Renal cortex interstitium (tissue), 15 donors: Measurements from ENCODE around the gene CC2D2A. TPM values are rescaled to one million over a fixed set of nuclear protein-coding genes. Genes with fewer than 3 reads are reported as not detected.

Experiments used
- DNase-seq, 11 donors: peaks; one replicate each; pipeline ENCODE4 v3.0.0-alpha.2; 2013; ENCODE audit warnings: low read depth in 9 of 11, low spot score in 4 of 11; ENCODE audit errors: extremely low read depth in 1 of 11
- long read RNA-seq, 16 experiments: transcript quantifications; one replicate each; lab custom pipeline, GENCODE V29; 2026
- polyA plus RNA-seq, 3 donors: library from polyadenylated mRNA; unstranded; fragments of 120-200 nt; gene quantifications; one replicate each; pipeline ENCODE4 v1.2.1, GENCODE V29; 2013; ENCODE audit not compliant: insufficient read length in 3 of 3

CC2D2A gene
- 10 to 100 TPM; 51.4 to 64.4 (median 56.8) TPM for polyA plus RNA-seq
- long read RNA-seq, donor 1, partial matches to known transcripts: 6 of 10 reads
- long read RNA-seq, donor 1, other reads (novel, unspliced or antisense): 0 of 10 reads
- long read RNA-seq, donor 2, transcript CC2D2A-216 (5 exons, 1,474 nt): major isoform, 5 of 6 reads
- long read RNA-seq, donor 2, partial matches to known transcripts: 0 of 6 reads
- long read RNA-seq, donor 2, other reads (novel, unspliced or antisense): 0 of 6 reads
- long read RNA-seq, donor 3, transcript CC2D2A-216 (5 exons, 1,474 nt): major isoform, 7 of 25 reads
- long read RNA-seq, donor 3, partial matches to known transcripts: 16 of 25 reads
- long read RNA-seq, donor 3, other reads (novel, unspliced or antisense): 0 of 25 reads
- long read RNA-seq, donor 4, transcript CC2D2A-216 (5 exons, 1,474 nt): major isoform, 6 of 7 reads
- long read RNA-seq, donor 4, partial matches to known transcripts: 0 of 7 reads
- long read RNA-seq, donor 4, other reads (novel, unspliced or antisense): 0 of 7 reads
- long read RNA-seq, donor 5: 0 reads
- long read RNA-seq, donor 6, partial matches to known transcripts: 0 of 1 reads
- long read RNA-seq, donor 6, other reads (novel, unspliced or antisense): 0 of 1 reads
- long read RNA-seq, donor 7, partial matches to known transcripts: 39 of 58 reads
- long read RNA-seq, donor 7, other reads (novel, unspliced or antisense): 15 of 58 reads
- long read RNA-seq, donor 8: 0 reads
- long read RNA-seq, donor 9, partial matches to known transcripts: 8 of 32 reads
- long read RNA-seq, donor 9, other reads (novel, unspliced or antisense): 21 of 32 reads
- long read RNA-seq, donor 10, partial matches to known transcripts: 18 of 24 reads
- long read RNA-seq, donor 10, other reads (novel, unspliced or antisense): 0 of 24 reads
- long read RNA-seq, donor 11, partial matches to known transcripts: 102 of 134 reads
- long read RNA-seq, donor 11, other reads (novel, unspliced or antisense): 27 of 134 reads
- long read RNA-seq, donor 12, transcript CC2D2A-216 (5 exons, 1,474 nt): major isoform, 5 of 9 reads
- long read RNA-seq, donor 12, partial matches to known transcripts: 0 of 9 reads
- long read RNA-seq, donor 12, other reads (novel, unspliced or antisense): 0 of 9 reads
- long read RNA-seq, donor 13: 0 reads
- long read RNA-seq, donor 14, partial matches to known transcripts: 7 of 12 reads
- long read RNA-seq, donor 14, other reads (novel, unspliced or antisense): 0 of 12 reads
- long read RNA-seq, donor 15, partial matches to known transcripts: 0 of 3 reads
- long read RNA-seq, donor 15, other reads (novel, unspliced or antisense): 0 of 3 reads
- long read RNA-seq, donor 16, transcript CC2D2A-216 (5 exons, 1,474 nt): major isoform, 8 of 26 reads
- long read RNA-seq, donor 16, partial matches to known transcripts: 15 of 26 reads
- long read RNA-seq, donor 16, other reads (novel, unspliced or antisense): 0 of 26 reads

- DNase-seq: peak in 9 of 11 donors; percentile 34 to 73 (median 53)
These were observed at the start of gene CC2D2A for GRCh38 chr4:15469402-15470127. CC2D2A (plus strand) TSS chr4:15469882; CDS start chr4:15475933, 6,051 bp downstream.

DNA sequence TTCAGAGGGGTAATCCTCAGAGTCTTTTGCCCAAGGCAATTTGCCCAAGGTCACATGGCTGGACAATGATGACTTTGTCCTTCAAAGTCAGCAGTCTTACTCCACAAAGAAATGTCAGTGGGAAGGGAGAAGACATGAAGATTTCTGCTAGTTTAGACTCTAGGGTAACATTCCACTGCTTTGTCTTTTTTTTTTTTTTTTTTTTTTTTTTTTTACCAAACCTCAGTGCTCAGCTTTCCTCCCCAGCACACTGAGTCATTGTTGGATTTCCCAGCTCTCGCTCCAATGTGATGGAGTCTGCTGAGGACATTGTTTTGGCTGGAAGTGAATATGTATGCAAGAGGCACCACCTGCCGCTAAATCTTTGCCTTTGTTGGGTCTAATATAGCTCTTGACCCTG is 49.0 kb upstream of the CC2D2A start:
- no peak for DNase-seq

DNA sequence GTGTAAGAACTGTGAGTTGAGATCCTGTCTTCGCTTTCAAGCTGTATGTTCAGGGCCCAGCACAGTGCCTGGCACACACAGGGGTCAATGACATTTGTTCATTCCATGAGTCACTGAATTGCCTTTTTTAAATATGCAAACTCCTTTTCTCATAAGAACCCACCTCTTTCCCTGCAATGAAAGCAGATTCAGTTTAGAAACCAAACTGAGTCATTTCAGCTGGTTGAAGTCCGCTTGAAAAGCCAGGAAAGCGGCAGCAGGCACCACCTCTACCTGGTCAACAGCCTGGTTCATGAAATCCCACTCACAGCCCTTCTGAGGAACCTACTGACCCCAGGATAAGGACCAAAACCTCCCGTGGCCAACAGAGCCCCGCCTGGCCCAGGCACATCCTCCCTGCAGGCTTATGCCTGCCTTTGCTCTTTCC is 46.4 kb upstream of the CC2D2A start:
- no peak for DNase-seq

- DNase-seq: no peak
These were observed 44.2 kb upstream of the CC2D2A start for GRCh38 chr4:15425520-15425919.

- no peak for DNase-seq
These were observed 42.5 kb upstream of the CC2D2A start for GRCh38 chr4:15427161-15427560.

DNA sequence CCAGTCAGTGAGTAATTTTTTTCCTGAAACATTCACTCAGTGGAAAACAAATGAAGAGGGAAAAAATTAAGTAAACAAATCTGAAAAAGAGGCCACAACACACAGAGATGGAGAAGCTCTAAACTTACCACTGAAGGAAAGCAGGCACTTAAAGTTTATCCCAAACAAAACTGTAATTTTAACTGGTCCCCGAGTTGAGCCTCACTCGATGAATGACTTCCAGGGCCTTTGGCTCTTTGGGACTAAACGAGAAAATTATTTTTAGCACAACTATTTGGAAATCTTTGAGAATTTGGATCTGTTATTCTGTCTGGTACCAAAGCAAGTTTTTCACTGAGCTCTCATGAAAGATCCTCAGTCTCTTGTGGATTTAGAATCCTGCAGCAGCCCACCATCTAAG is 42.0 kb upstream of the CC2D2A start, which contains the start of gene C1QTNF7:
C1QTNF7 (plus strand) TSS at position 333 of the 400 bp plus-strand sequence. CDS start 7,711 bp downstream, outside the sequence.
- DNase-seq: no peak

DNA sequence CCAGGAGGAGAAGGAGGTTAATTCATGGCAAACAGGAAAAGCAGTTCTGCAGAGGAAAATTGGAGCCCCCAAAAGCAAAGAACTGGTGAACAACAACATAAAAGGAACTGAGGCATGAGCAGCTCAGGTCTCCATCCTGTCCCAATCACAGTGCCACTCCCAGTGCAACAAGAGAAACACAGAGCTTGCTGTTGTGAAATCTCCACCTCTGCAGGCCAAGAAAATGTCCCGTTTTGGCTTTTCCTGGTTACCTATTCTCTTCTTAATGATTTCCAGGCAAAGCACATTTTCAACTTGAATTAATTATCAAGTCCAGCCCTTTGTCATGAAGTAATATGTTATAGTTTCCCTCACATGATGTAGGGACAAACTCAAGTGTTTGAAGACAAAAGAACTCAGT is 41.1 kb upstream of the CC2D2A start:
- no peak for DNase-seq

DNA sequence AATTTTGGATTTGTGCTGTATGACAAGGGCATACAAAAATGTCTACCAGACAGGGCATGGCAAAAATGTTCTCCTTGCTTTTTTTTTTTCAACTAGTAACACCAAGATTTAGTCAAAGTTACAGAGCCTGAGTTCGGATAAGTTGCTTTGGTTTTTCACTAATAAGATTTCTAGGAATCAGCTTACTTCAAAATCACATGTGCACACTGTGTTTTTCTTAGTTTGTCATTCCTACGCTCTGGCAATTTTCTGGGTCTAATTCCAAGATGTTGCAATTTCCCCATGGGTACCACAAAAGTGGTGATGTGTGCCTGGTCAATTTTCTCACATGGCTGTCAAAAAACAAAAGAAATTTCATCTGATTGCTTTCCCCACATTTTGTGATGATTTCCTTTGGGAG is 35.6 kb upstream of the CC2D2A start:
- DNase-seq: no peak

- DNase-seq: no peak
These were observed 35.0 kb upstream of the CC2D2A start for GRCh38 chr4:15434676-15435075.

GRCh38 chr4:15436513-15436912 is 33.2 kb upstream of the CC2D2A start:
- peak in 5 of 11 donors; percentile 20 to 49 (median 27) for DNase-seq

- no peak for DNase-seq
These were observed 30.6 kb upstream of the CC2D2A start for GRCh38 chr4:15438939-15439524.

DNA sequence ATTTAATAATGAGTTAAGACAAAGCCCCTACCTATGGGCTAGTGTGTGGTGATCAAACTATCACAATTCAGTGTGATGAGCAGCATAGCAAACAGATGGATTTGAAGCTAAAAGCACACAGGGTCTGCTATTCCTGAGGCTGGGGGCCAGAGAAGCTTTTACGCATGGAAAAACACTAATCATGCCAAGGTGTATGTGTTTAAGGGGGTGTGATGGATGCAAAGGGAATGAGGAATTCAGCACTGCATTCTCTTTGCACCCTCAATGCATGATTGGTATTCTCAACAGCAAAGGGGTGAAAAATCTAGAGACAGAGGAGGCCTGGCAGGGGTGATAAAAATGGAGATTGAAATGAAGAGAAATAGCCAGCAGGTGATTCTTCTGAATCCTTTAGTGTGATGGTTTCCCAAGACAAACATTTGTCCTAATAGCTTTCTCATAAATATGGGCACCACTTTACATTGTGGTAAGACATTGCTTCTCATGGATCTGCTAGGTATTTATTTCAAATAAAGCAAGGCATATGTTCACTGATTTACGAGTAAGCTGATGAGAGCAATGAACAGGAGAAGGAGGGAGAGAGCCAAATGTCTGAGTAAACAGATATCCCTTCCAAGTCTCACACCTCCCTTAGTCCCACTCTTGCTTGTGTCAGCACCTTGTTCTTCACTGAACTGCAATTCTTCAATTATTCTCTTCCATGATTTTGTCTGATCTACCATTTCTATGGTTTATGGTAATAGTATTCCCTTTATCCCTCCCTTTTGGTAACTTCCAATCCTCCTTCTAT is 26.1 kb upstream of the CC2D2A start:
- no peak for DNase-seq

DNA sequence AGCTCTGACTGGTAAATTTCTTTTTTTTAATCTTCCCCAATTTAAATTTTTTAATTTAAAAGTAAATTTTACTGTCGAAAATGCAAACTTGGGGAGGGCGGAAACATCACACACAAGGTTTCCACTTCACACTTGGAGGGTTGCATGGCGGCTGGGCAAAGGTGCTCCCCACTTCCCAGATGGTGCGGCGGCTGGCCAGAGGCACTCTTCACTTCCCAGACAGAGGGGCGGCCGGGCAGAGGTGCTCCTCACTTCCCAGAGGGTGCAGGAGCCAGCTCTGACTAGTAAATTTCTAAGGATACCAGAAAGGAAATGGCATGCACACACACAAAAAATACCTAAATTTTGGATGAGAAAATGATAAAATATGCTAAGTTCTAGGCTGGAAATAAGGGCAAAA is 25.4 kb upstream of the CC2D2A start:
- no peak for DNase-seq

DNA sequence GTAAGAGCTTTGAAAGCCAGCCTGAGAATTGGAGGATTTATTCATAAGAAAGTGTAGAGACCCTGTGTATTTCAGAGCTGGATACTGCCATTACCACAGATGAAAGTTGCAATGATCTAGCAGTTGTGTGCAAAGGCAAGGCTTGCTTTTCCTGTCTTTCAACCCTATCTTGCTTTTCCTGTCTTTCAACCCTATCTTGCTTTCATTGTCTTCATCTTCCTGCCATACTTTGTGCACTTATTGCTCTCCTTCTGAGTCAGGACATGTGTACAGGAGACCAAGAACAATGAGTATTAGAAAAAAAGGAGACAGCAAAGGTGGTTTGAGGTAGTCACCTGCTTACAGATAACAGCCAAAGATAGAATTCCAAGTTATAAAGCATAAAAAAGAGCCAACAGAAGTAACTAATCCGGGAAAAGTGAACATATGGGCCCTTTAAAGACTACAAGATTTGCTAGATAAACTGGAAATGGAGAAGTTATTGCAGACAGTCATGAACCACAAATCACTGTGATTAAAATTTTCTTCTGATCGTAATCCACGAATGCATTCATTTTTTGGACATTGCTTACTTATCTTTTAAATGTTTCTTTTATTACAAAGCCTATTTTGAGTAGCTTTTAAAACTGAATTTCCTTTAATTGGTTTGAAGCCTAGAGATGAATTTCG is 24.7 kb upstream of the CC2D2A start:
- no peak for DNase-seq

DNA sequence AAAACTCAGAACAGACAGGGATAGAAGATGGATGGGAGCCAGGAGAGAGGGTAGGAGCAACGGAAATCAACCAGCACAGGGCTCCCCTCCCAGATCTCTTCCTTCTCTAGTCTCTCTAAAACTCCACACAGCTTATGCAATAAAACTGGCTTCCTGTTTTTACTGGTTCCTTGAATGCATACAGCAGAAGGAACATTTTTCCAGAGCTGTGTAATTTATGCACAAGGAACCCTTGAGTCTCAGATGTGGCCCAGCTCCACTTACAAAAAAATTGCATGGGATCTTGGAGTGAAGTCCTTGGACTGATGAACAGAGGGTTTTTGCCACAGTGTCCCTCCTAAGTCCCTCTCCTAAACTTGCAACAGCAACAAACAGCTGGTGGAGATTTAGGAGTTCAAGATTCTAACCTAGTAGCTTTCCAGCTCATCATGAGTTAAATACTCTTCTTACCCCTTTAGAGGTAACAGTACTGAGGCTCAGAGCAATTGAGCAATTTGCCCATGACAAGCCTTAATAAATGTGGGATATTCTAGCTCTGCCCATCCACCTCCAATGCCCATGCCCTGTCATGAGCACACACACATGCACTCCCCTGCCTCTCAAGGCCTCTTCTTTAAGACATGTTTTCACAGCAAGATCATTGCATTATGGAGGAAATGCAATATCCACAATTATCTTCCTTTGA is 18.4 kb upstream of the CC2D2A start:
- DNase-seq: no peak
